Measurements from ENCODE around the gene GUCA1A. TPM values are rescaled to one million over a fixed set of nuclear protein-coding genes. Genes with fewer than 3 reads are reported as not detected.

The GUCA1A gene
- total RNA-seq, 1 experiment from 2014 or later = not detected

- ChIA-PET POLR2A (no interaction called here), CTCF (no interaction called here)
- no peak overlapping the region for H3K4me3 ChIP-seq (replicated peaks in 1 of 2; ENCODE audit: low read depth in 1 of 2, low read length in 2 of 2)
Measured at GRCh38 chr6:42162812-42163211, 10.4 kb upstream of the GUCA1A start.

More at GRCh38 chr6:42162812-42163211, 10.4 kb upstream of the GUCA1A start:
- BruUV-seq (replicated peaks) = no TSS peak
- H3K27ac ChIP-seq (ENCODE audit: low read depth, low read length) = no peak overlapping the region
- H3K4me2 ChIP-seq (ENCODE audit: low read length) = no peak overlapping the region
- H3K4me1 ChIP-seq (ENCODE audit: control insufficient read depth in 1 of 2, insufficient read depth in 2 of 2, low read length in 2 of 2) = peaks cover 3 to 16% of the 10 kb centered on the region in 2 experiments; a peak in 3 of 4 replicates
- no peaks in the 10 kb centered on the region for H3K9me2 ChIP-seq (ENCODE audit: insufficient read depth)
- no peaks in the 10 kb centered on the region for H3K9me3 ChIP-seq (ENCODE audit: control insufficient read depth in 1 of 2, insufficient read depth in 1 of 2, low read depth in 1 of 2, low read length in 2 of 2)
- no peaks in the 10 kb centered on the region for H3K79me2 ChIP-seq (ENCODE audit: insufficient read depth, low read length)
- no peak for TF ChIP-seq SIN3A (IDR thresholded peaks at IDR 0.05; ENCODE audit: low read depth)
- TF ChIP-seq POLR2AphosphoS5 (IDR thresholded peaks at IDR 0.05; ENCODE audit: low read depth, low read length) = no peak
- TF ChIP-seq ZNF274 (IDR thresholded peaks at IDR 0.05; ENCODE audit: low read depth, low read length) = no peak
- no peak for TF ChIP-seq EGR1 (IDR thresholded peaks at IDR 0.05; ENCODE audit: low read depth)
- no peak for TF ChIP-seq EZH2 (IDR thresholded peaks at IDR 0.05)
- TF ChIP-seq EZH2phosphoT487 (IDR thresholded peaks at IDR 0.05; ENCODE audit: borderline replicate concordance) = no peak
- no peak for TF ChIP-seq RAD21 (IDR thresholded peaks at IDR 0.05; ENCODE audit: low read depth)
- TF ChIP-seq ATF3 (IDR thresholded peaks at IDR 0.05) = no peak
- TF ChIP-seq ZFX (IDR thresholded peaks at IDR 0.05) = no peak
- TF ChIP-seq YY1 (IDR thresholded peaks at IDR 0.05; ENCODE audit: extremely low read depth, insufficient replicate concordance, low read depth, low read length) = no peak
- TF ChIP-seq ELF1 (IDR thresholded peaks at IDR 0.05; ENCODE audit: borderline replicate concordance, low read depth) = no peak
- TF ChIP-seq REST (IDR thresholded peaks at IDR 0.05; ENCODE audit: low read depth) = no peak
- no peak for TF ChIP-seq SRF (IDR thresholded peaks at IDR 0.05; ENCODE audit: low read depth)
- TF ChIP-seq MAX (IDR thresholded peaks at IDR 0.05) = no peak
- H4K20me1 ChIP-seq (ENCODE audit: insufficient read depth) = no peaks in the 10 kb centered on the region
- intact Hi-C loops (cut with micrococcal nuclease) = loop anchor here (10.0 kb wide), 1 partner anchor 378 kb away; the partner anchor contains the start of genes PRICKLE4 and TOMM6
- no peak overlapping the region for H3K9ac ChIP-seq (ENCODE audit: low read length)
- ATAC-seq (no peak), DNase-seq (ENCODE audit: low read depth, low spot score) (no peak)
- no peak overlapping the region for H2AFZ ChIP-seq (ENCODE audit: low read depth, low read length, poor library complexity, severe bottlenecking)
- no peaks in the 10 kb centered on the region for H3K27me3 ChIP-seq (ENCODE audit: insufficient read depth, low read length)
- RAD21 ChIA-PET (ENCODE audit: low non-redundant PET in 1 of 2, low total read pairs in 2 of 2, uncharacterized antibody in 2 of 2, unreplicated experiment in 2 of 2) = no interaction called here
- no peaks in the 10 kb centered on the region for H3K36me3 ChIP-seq (ENCODE audit: control insufficient read depth in 1 of 2, insufficient read depth in 2 of 2, low read length in 2 of 2)
